GM19395 (cell line): Measurements from ENCODE around the gene PLD2.
A peak's percentile ranks its signal among the peaks of the same experiment; 100 is the strongest.

Source experiments
- ATAC-seq: cut with Tn5 transposase; IDR thresholded peaks from one replicate; pipeline ENCODE4 v1.9.1; 2021; ENCODE audit warnings: mild to moderate bottlenecking, moderate library complexity; ENCODE audit not compliant: unreplicated experiment

PLD2 gene

GRCh38 chr17:4789951-4790704 lies 16.8 kb upstream of the PLD2 start:
- peak; percentile 84 for ATAC-seq

- no peak for ATAC-seq
These were observed 16.3 kb upstream of the PLD2 start for GRCh38 chr17:4790705-4791088.

GRCh38 chr17:4795168-4795567 lies 11.8 kb upstream of the PLD2 start:
- no peak for ATAC-seq

GRCh38 chr17:4796552-4796920 lies 10.4 kb upstream of the PLD2 start:
- no peak for ATAC-seq

GRCh38 chr17:4800462-4801196 lies 6.3 kb upstream of the PLD2 start:
- no peak for ATAC-seq

- ATAC-seq = no peak
These were observed 4.7 kb upstream of the PLD2 start, which contains the start of gene C17orf114 for GRCh38 chr17:4802228-4802627. C17orf114 (minus strand) TSS chr17:4802328.

- no peak for ATAC-seq
These were observed 536 bp upstream of the PLD2 start for GRCh38 chr17:4806456-4806776.

GRCh38 chr17:4807605-4808377 lies 839 bp downstream of the PLD2 start:
- ATAC-seq = no peak

- no peak for ATAC-seq
These were observed 1.4 kb downstream of the PLD2 start for GRCh38 chr17:4808378-4808767.

- no peak for ATAC-seq
These were observed 3.8 kb downstream of the PLD2 start for GRCh38 chr17:4810696-4811290.

GRCh38 chr17:4811471-4811870 lies 4.5 kb downstream of the PLD2 start:
- no peak for ATAC-seq

GRCh38 chr17:4812690-4813089 lies 5.7 kb downstream of the PLD2 start:
- no peak for ATAC-seq

GRCh38 chr17:4815043-4815675 lies 8.2 kb downstream of the PLD2 start:
- ATAC-seq = no peak

GRCh38 chr17:4816826-4817225 lies 9.9 kb downstream of the PLD2 start:
- no peak for ATAC-seq

- no peak for ATAC-seq
These were observed 11.3 kb downstream of the PLD2 start for GRCh38 chr17:4818276-4818675.

GRCh38 chr17:4822835-4823234 lies 15.9 kb downstream of the PLD2 start:
- ATAC-seq = no peak

- ATAC-seq = no peak
These were observed 16.6 kb downstream of the PLD2 start for GRCh38 chr17:4823373-4824089.

GRCh38 chr17:4827399-4827798 lies 20.4 kb downstream of the PLD2 start:
- no peak for ATAC-seq

GRCh38 chr17:4832829-4833177 lies 25.9 kb downstream of the PLD2 start:
- peak; percentile 9 for ATAC-seq

- peak; percentile 77 for ATAC-seq
These were observed 26.4 kb downstream of the PLD2 start, which contains the start of gene MINK1 for GRCh38 chr17:4833178-4833940. MINK1 (plus strand) TSS chr17:4833340; CDS start chr17:4833584, 244 bp downstream.
